Activated CD8-positive, alpha-beta memory T cell treated with anti-CD3 and anti-CD28 coated beads, Interleukin-2, amount 10 ng/mL, durations not matched to agents 7 days and 5 days (primary cell): ENCODE data around the gene ETV4. TPM values are rescaled to one million over a fixed set of nuclear protein-coding genes. Genes with fewer than 3 reads are reported as not detected.

ENCODE experiments used
- ATAC-seq: fragments of 150-1000 bp; cut with Tn5 transposase; one replicate; pipeline ENCODE4 v1.10.0; 2021; ENCODE audit warnings: moderate library complexity
- CTCF ChIA-PET: fragments of 350-600 bp; sonication (Branson Sonifier 250); formaldehyde crosslinking; loops from one replicate; lab custom pipeline; 2021; ENCODE audit warnings: antibody characterized with exemption; lab: Charles Lee
- DNase-seq: peaks from one replicate; pipeline ENCODE4 v3.0.0-alpha.2; 2020
- H3K27ac Mint-ChIP-seq: one replicate; pipeline ENCODE4 v1.8.0; 2021; ENCODE audit warnings: mild to moderate bottlenecking, mixed read lengths
- H3K27me3 Mint-ChIP-seq: one replicate; pipeline ENCODE4 v1.8.0; 2021; ENCODE audit warnings: mixed read lengths
- H3K36me3 Mint-ChIP-seq: one replicate; pipeline ENCODE4 v1.8.0; 2021; ENCODE audit warnings: mild to moderate bottlenecking, mixed read lengths
- H3K4me1 Mint-ChIP-seq: one replicate; pipeline ENCODE4 v1.8.0; 2021; ENCODE audit warnings: mixed read lengths
- H3K4me3 Mint-ChIP-seq: one replicate; pipeline ENCODE4 v1.8.0; 2021; ENCODE audit warnings: mild to moderate bottlenecking, moderate library complexity, mixed read lengths
- H3K9me3 Mint-ChIP-seq: one replicate; pipeline ENCODE4 v1.8.0; 2022; ENCODE audit warnings: low read depth, mixed read lengths
- total RNA-seq, 2 experiments: library from RNA; stranded (reverse); gene quantifications; one replicate each; pipeline ENCODE4 v1.2.3, GENCODE V29; 2021

ETV4 gene
- total RNA-seq, 2 experiments from 2014 or later, result 0.82 to 1.9 TPM

DNA sequence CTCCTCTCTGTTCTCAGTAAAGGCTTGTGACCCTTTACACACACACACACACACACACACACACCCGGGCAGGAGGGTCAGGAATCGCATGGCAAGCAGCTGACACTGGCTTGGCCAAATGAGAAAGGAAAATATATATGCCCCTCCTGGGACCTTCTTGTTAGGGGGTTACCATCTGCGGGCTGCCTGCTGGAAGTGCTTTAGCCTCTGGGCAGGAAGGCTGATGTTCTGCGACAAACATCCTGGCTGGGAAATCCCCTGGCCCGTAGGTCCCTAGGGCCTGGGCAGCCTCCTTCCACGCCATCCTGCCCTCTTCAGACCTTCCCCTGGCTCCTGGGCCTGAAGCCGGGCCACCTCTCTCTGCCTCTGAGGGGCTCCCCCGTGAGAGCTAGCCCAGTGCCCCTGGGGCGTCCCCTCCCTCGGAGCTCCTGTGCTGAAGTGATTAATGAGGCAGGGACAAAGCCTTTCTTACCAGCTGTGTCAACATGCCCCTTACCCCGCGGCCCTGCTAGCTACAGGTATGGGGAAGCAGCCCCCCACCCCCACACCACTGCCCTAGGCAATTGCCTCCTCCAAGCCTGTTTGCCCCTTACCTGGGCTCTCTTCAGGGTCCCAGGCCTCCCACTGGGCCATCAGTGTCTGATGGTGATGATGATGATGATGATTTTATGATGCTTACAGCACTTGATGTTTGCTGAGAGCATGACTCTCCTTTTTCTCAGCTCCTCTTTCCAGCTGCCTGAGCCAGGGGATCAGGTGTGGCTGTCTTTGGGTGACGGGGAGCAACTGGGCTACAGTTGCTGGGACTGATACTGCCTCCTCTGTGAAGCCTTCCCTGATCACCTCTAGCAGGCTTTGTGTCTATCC, 32.8 kb upstream of the ETV4 start:
- peak; percentile 48 for DNase-seq
- CTCF ChIA-PET, result interaction anchor here (0.9 to 3.5 kb wide), 8 partner anchors 11 to 188 kb away, joined by 3 to 28 read pairs (median 4); no protein-coding TSS in a partner anchor

DNA sequence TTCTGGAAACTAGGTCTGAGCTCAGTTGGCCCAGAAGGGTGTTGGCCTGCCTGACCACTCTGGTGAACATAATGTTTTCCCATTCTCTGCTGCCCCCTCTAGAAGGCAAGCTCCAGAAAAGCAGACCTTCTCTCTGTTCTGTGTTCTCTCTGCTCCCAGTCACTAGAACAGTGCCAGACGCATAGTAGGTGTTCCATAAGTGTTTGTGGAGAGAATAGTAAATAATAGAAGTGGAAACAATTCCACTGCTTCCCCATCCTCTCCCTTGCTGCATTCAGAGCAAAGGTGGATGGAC, 32.2 kb upstream of the ETV4 start:
- DNase-seq (no peak), ATAC-seq (no peak)
- H3K27ac Mint-ChIP-seq, result no peak overlapping the region
- peaks cover 16% of the 10 kb centered on the region for H3K4me1 Mint-ChIP-seq
- H3K27me3 Mint-ChIP-seq, result peaks cover 4% of the 10 kb centered on the region
- H3K4me3 Mint-ChIP-seq, result no peak overlapping the region
- H3K36me3 Mint-ChIP-seq, result no peaks in the 10 kb centered on the region
- no peaks in the 10 kb centered on the region for H3K9me3 Mint-ChIP-seq
- CTCF ChIA-PET, result interaction anchor here (1.1 to 3.5 kb wide), 6 partner anchors 11 to 182 kb away, joined by 3 to 28 read pairs (median 4); no protein-coding TSS in a partner anchor

More for the DNA sequence above, 32.8 kb upstream of the ETV4 start:
- H3K27ac Mint-ChIP-seq, result no peak overlapping the region
- H3K27me3 Mint-ChIP-seq, result peaks cover 8% of the 10 kb centered on the region
- no peaks in the 10 kb centered on the region for H3K9me3 Mint-ChIP-seq
- peak; percentile 43 for ATAC-seq
- H3K4me1 Mint-ChIP-seq, result peaks cover 16% of the 10 kb centered on the region
- no peak overlapping the region for H3K4me3 Mint-ChIP-seq
- H3K36me3 Mint-ChIP-seq, result no peaks in the 10 kb centered on the region

DNA sequence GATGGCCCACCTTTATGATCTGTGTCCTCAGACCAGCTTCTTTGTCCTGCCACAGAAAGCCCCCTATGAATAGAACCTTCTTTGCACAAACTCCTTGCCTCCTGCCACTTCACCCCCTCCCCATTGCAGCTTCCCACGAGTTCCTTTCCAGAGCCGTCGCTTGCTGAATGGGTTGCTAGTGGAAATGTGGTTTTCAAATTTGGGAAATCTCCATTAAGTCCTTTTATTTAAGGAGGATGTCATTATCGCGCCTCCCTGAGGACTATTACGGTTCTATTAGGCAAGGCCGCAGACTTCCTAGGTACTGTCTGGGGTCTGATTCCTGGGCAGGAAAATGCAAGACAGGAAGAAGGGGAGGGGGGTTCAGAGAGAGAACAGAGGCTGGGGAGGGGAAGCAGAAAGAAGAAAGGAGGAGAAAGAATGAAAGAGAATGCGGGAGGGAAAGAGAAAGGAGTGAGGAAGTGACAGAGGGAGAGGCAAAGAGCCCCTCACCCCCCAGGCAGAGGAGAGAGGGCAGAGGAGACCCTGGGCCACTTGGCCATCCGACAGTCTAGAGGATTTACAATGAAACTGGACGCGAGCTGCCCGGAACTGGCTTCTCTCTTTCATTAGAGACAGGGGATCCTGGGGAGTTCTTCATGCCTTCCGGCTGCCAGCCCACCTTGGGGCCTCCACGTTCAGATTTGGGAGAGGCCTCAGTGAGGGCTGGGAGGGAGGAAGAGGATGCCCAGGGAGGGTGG, 31.7 kb upstream of the ETV4 start:
- no peak for DNase-seq
- peaks cover 2% of the 10 kb centered on the region for H3K27me3 Mint-ChIP-seq
- no peak overlapping the region for H3K4me3 Mint-ChIP-seq
- ATAC-seq, result no peak
- no peak overlapping the region for H3K27ac Mint-ChIP-seq
- no peaks in the 10 kb centered on the region for H3K36me3 Mint-ChIP-seq
- CTCF ChIA-PET, result interaction anchor here (0.7 to 3.5 kb wide), 17 partner anchors 12 to 214 kb away, joined by 3 to 28 read pairs (median 4); no protein-coding TSS in a partner anchor
- no peaks in the 10 kb centered on the region for H3K9me3 Mint-ChIP-seq
- H3K4me1 Mint-ChIP-seq, result peaks cover 16% of the 10 kb centered on the region

DNA sequence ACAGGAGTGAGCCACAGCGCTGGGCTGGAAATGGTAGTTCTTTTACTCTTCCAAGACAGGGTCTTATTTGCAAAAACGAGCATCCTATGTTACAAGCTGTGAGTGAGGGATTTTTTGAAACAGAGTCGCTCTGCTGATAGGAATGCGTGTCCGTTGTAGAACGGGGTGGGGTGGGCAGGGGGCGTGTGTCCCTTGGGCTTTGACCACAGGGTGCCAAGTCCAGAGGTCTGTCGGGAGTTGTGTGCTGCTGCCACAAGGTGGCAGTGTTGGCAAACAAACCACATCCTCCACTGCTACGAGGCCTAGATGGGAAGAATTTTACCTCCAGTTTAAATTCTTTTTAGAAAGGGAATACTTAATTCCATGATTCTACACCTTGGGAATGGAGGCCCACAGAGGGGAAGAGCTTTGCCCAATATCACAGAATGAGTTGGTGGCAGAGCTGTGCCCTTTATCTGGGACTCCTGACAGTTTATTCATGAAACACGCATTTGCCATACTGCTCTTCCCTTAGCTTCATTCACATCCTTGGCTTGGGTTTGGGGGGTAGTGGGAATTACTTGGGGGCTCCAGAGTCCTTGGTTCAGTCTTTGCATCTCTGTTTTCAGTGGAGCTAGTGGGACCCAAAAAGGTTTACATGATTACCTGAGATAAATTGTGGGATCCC, 30.6 kb upstream of the ETV4 start:
- Mint-ChIP-seq H3K36me3 (no peaks in the 10 kb centered on the region), H3K27me3 (peaks cover 5% of the 10 kb centered on the region), H3K4me3 (no peak overlapping the region), H3K27ac (no peak overlapping the region), H3K9me3 (no peaks in the 10 kb centered on the region), H3K4me1 (peaks cover 16% of the 10 kb centered on the region)
- peak; percentile 85 for ATAC-seq
- CTCF ChIA-PET, result interaction anchor here (0.7 to 3.5 kb wide), 27 partner anchors 8 to 215 kb away, joined by 3 to 28 read pairs (median 4); partner anchors contain the start of gene MEOX1
- DNase-seq, result peak; percentile 70

DNA sequence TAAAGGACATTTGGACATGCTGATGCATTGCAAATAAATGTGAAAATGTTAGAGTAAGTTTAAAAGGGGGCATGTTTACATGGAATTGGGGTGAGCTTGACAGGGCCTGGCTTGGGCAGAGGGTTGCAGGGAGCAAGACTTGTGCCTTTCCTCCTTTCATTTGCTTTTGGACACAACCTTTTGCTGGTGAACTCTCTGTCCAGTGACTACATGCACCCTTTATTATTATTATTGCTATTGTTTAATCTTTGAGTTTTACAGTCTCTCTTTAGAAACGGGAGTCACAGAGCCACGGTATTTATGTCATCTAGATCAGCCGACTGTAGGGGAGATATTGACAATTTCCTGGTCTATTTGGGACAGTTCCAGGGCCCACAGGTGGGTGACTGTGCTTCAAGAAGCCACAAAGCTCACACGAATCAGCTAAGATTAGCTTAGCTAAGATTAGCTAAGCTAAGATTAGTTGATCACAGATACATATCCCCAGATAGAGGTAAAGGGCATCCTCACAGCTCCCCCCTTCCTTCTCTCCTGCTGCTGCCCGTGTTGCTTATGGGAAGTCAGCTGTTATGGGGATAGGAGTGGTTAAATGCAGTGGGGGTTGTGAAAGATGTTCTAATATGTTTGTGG, 28.9 kb upstream of the ETV4 start:
- no peak for ATAC-seq
- CTCF ChIA-PET, result interaction anchor here (0.5 to 3.5 kb wide), 7 partner anchors 9 to 191 kb away, joined by 3 to 28 read pairs (median 7); no protein-coding TSS in a partner anchor
- peaks cover 16% of the 10 kb centered on the region for H3K4me1 Mint-ChIP-seq
- H3K27ac Mint-ChIP-seq, result no peak overlapping the region
- peaks cover 5% of the 10 kb centered on the region for H3K27me3 Mint-ChIP-seq
- no peak for DNase-seq
- no peak overlapping the region for H3K4me3 Mint-ChIP-seq
- no peaks in the 10 kb centered on the region for H3K9me3 Mint-ChIP-seq
- H3K36me3 Mint-ChIP-seq, result no peaks in the 10 kb centered on the region

- ATAC-seq, result no peak
- CTCF ChIA-PET, result interaction anchor here (1.7 to 2.4 kb wide), 2 partner anchors 120 to 192 kb away, joined by 7 to 10 read pairs; no protein-coding TSS in a partner anchor
- Mint-ChIP-seq H3K4me3 (no peak overlapping the region), H3K4me1 (peaks cover 11% of the 10 kb centered on the region), H3K9me3 (no peaks in the 10 kb centered on the region), H3K36me3 (no peaks in the 10 kb centered on the region), H3K27me3 (peaks cover 3% of the 10 kb centered on the region), H3K27ac (no peak overlapping the region)
- no peak for DNase-seq
Observed at GRCh38 chr17:43574348-43574747, 28.2 kb upstream of the ETV4 start.

- CTCF ChIA-PET, result interaction anchor here (1.7 to 2.4 kb wide), 2 partner anchors 121 to 193 kb away, joined by 7 to 10 read pairs; no protein-coding TSS in a partner anchor
- ATAC-seq (no peak), DNase-seq (no peak)
- Mint-ChIP-seq H3K9me3 (no peaks in the 10 kb centered on the region), H3K27me3 (peaks cover 3% of the 10 kb centered on the region), H3K27ac (no peak overlapping the region), H3K4me3 (no peak overlapping the region), H3K36me3 (no peaks in the 10 kb centered on the region), H3K4me1 (peaks cover 5% of the 10 kb centered on the region)
Observed at GRCh38 chr17:43573579-43574321, 27.6 kb upstream of the ETV4 start.

DNA sequence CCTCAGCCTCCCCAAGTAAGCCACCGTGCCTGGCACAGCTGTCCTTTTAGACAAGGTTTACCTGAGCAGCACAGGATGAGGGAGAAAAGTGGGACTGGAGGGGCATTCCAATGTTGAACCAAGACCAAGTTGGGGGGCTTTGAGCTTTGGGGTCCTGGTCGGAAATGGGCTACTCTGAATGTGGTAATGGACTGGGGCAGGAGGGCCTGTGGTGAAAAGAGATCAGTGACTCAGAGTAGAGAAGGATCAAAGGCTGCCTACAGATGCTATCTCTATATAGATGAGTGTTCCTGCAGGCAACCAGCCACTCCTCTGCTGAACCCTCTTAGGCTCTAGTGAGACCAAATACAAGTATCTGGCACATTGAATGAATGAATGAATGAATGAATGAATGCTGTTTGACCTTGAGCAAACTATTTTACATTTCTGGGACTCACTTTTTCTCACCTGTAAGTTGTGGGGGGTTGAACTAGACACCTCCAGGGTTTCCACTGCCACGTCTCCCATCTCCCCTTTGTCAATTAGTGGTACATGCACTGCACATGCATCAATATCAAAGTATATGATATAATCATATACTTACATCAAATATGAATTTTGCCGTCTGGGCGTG, 26.3 kb upstream of the ETV4 start:
- H3K4me3 Mint-ChIP-seq, result no peak overlapping the region
- H3K4me1 Mint-ChIP-seq, result no peaks in the 10 kb centered on the region
- no peak overlapping the region for H3K27ac Mint-ChIP-seq
- H3K27me3 Mint-ChIP-seq, result peaks cover 3% of the 10 kb centered on the region
- no peaks in the 10 kb centered on the region for H3K36me3 Mint-ChIP-seq
- CTCF ChIA-PET, result no interaction called here
- DNase-seq, result no peak
- no peaks in the 10 kb centered on the region for H3K9me3 Mint-ChIP-seq
- no peak for ATAC-seq

- CTCF ChIA-PET, result interaction anchor here (0.6 to 1.8 kb wide), 5 partner anchors 10 to 387 kb away, joined by 3 to 4 read pairs (median 3); no protein-coding TSS in a partner anchor
- no peak overlapping the region for H3K27ac Mint-ChIP-seq
- peaks cover 3% of the 10 kb centered on the region for H3K27me3 Mint-ChIP-seq
- H3K4me1 Mint-ChIP-seq, result no peaks in the 10 kb centered on the region
- ATAC-seq, result no peak
- no peaks in the 10 kb centered on the region for H3K36me3 Mint-ChIP-seq
- DNase-seq, result no peak
- H3K4me3 Mint-ChIP-seq, result no peak overlapping the region
- no peaks in the 10 kb centered on the region for H3K9me3 Mint-ChIP-seq
Observed at GRCh38 chr17:43570518-43570928, 24.4 kb upstream of the ETV4 start.

- Mint-ChIP-seq H3K27me3 (peaks cover 12% of the 10 kb centered on the region), H3K36me3 (no peaks in the 10 kb centered on the region), H3K27ac (no peak overlapping the region), H3K4me1 (no peaks in the 10 kb centered on the region), H3K9me3 (no peaks in the 10 kb centered on the region), H3K4me3 (no peak overlapping the region)
- ATAC-seq, result no peak
- DNase-seq, result no peak
- CTCF ChIA-PET, result interaction anchor here (1.8 kb wide), 1 partner anchor 192 kb away, joined by 4 read pairs; no protein-coding TSS in a partner anchor
Observed at GRCh38 chr17:43568506-43569082, 22.5 kb upstream of the ETV4 start.
